GM20000 (cell line): Measurements from ENCODE around the gene MTA3.

ENCODE experiments used
- DNase-seq: peaks from one replicate; pipeline ENCODE4 v3.0.0; 2012; ENCODE audit warnings: low spot score
- TF ChIP-seq, protein P1 (sequence below): IDR thresholded peaks from 2 replicates; pipeline ENCODE4 v1.5.1; 2012; ENCODE audit warnings: mild to moderate bottlenecking, control low read depth; ENCODE audit errors: extremely low read depth, missing control alignments

Gene MTA3

DNA sequence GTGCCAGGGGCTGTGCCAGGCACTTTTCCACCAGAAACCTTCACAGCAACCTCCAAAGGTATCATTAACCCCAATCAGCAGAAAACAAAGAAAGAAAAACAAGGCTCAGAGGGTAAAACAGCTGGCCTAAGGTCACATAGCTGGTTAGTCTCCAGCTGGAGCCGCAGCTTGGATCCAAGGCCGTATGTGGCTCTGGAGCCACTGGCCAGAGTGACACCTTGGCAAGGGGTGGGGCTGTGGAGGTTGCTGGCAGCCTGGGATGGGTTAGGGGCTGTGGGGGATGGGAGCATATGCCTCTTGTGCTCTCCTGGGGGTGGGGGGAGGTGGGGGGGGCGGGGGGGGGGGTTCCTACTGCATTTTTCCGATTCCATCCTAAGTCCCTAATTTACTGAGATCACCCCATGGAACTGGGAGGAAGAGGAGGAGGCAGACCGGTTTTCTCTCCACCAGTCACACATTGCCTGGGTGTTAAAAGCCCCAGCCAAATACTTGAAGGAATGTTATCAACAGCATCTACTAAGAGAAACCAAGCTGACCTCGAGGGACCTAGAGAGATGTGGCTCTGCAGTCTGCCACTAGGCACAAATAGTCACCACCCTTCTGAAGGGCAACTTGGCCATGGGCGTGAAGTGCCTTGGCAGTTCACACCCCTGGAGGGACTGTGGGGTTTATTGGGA is 215.9 kb downstream of the MTA3 start:
- TF ChIP-seq, protein P1, sequence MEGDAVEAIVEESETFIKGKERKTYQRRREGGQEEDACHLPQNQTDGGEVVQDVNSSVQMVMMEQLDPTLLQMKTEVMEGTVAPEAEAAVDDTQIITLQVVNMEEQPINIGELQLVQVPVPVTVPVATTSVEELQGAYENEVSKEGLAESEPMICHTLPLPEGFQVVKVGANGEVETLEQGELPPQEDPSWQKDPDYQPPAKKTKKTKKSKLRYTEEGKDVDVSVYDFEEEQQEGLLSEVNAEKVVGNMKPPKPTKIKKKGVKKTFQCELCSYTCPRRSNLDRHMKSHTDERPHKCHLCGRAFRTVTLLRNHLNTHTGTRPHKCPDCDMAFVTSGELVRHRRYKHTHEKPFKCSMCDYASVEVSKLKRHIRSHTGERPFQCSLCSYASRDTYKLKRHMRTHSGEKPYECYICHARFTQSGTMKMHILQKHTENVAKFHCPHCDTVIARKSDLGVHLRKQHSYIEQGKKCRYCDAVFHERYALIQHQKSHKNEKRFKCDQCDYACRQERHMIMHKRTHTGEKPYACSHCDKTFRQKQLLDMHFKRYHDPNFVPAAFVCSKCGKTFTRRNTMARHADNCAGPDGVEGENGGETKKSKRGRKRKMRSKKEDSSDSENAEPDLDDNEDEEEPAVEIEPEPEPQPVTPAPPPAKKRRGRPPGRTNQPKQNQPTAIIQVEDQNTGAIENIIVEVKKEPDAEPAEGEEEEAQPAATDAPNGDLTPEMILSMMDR: no peak
- no peak for DNase-seq

DNA sequence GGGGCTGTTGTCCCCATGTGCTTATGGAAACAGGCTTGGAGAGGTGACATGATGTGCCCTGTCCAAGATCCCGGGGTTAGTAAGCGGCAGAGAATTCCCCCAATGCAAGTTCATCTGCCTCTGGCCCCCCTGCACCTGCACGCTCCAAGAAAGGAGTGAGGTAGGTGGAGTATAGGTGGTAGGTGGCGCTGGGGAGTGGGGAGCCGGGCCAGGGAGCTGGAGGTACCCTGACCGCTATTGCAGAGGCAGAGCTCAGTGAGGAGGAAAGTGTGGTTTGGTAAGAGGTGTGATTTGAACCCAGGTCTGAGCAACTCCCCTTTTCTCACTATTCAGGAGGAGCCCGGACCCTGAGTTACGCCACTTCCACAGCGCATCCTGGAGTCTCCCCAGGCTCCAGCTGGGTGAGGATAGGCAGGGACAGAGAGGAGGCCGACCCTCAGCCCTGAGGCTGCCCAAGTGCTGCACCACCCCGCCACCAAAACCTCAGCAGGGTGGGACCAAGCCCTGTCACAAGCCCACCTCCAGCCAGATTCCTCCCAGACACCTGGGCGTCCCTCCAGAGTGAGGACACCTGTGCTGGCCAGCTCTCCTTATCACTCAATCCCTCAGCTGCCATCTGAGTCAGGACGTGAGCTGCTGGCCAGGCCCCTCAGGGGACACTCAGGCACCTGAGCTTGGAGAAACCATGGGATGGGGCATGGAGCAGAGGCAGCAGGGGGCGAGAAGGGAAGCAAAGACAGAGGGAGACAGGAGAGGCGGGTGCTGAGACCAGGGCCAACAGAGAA is 218.3 kb downstream of the MTA3 start:
- TF ChIP-seq, protein P1: no peak
- DNase-seq: no peak

DNA sequence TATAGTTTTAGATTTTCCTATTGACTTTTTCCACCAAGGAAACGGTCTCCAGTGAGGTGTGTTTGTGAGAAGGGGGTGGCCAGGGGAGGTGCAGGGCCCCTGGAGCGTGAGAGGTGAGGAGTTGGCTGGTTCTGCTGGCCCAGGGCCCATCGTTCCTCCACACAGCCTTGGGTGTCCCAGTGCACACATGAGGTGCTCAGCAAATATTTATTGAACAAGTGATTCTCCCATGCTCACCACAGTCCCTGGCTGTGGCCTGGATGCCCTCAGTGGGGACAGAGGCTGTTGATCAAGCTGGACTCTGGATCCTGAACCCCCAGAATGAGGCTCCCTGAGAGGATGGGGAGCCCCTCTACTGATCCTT is 219.0 kb downstream of the MTA3 start:
- TF ChIP-seq, protein P1: no peak

DNA sequence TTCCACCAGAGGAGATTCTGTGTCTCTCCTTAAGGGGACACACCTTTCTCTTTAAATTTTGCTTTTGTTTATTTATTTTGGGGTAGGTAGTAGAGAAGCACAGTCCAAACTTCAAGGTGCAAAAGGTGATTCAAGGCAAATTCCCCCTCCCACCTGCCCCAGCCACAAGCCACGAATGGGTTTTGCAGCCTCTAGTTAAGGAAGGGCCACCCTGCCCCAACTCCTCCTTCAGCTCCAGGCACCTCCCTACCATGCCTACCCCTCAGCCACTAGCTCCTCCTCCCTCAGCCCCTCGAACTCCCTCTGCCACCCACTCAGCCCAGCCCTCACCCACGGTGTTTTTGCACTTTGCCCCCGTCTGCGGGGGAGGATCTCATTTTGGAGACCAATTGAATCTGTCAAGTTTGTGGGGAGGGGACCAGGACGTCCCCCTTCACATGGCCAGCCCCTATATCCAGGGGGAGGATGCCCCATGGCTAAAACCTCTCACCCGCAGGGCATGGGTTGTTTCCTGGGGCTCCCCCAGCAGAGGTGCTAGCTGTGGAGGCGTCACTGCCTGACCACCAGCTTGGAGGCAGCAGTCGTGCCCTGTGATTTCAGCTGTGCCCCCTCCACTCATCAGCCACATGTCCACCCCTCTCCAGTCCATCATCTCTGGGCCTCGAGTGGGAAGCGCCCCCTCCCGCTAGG is 219.5 kb downstream of the MTA3 start:
- no peak for DNase-seq
- TF ChIP-seq, protein P1: no peak

More for the DNA sequence above, 219.0 kb downstream of the MTA3 start:
- DNase-seq: no peak

DNA sequence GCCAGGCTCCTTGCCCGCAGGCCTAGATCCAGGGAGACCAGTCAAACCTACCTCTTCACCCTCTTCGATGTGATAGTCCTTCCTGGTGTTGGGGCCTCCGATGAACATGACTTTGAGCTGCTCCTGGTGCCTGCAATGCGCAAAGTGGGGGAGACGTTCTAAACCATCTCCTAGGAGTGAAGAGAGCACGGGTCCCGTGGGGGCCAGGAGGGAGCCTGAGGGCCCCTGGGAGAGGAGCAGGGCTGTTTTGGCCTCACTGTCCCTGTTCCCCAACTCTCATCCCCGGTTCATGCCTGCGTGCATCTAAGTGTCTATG is 220.0 kb downstream of the MTA3 start:
- TF ChIP-seq, protein P1: no peak

DNA sequence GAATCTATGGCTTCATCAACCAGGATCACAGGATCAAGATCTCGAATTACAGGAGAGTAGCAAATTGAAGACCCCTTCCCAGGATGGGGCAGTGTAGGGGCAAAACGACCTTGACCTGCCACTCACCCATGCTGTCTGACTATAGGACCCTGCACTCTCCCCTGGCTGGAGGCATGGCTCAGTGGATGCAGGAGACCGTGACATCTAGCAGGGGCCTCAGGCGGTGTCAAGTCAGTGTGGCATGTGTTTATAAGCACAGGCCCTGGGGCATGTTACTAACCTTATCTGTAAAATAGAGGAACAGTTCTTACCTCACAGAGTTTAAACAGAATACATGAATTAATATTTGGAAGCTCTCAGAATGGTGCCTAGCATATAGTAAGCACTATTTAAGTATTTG is 220.4 kb downstream of the MTA3 start:
- TF ChIP-seq, protein P1: no peak
- DNase-seq: no peak

More for the DNA sequence above, 220.0 kb downstream of the MTA3 start:
- DNase-seq: no peak

DNA sequence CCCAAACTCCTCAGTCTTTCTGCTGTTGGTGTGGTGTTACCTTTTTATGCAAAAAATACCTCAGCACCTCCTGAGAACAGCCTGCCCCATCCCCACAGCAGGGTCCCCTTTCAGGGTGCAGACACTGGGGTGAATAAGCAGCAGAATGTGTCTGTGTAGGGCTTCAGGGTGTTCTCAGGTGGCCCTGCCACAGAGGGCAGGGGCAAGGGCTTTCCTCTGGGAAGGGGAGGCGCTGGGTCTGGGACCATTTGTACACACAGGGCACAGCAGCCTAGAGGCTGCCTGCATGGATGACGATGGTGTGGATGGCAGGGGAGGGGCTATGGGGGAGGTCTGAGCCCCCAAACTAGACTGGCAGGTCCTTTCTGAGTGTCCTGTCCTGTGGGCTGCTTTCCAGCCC is 221.3 kb downstream of the MTA3 start:
- TF ChIP-seq, protein P1: no peak

More for the DNA sequence above, 221.3 kb downstream of the MTA3 start:
- no peak for DNase-seq
